ENCODE measurements around the gene ZNF205.

ZNF205 gene

DNA sequence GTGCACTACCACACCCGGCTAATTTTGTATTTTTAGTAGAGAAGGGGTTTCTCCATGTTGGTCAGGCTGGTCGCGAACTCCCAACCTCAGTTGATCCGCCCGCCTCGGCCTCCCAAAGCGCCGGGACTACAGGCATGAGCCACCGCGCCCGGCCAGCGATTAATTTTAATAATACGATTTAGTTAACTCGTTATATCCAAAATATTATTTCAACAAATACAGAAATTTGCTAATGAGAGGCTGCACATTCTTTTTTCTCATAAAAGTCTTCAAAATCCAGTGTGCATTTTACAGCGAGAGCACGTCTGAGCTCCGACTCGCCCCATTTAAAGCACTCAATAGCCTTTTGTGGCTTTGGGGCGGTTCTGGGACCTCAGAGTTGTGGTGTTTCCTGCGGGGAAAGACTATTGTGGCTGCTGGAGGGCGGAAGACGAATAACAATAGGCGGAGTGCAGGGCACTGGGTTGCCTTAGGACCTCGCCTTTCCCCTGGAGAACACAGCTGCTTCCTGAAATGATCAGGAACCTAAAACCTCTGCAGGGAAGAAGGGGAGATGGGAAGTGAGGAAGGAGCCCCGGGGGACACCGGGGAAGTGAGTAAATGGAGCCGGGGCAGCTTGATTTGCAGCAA lies 10.4 kb upstream of the ZNF205 start:
- no peak for DNase-seq (ENCODE audit: low read depth)

DNA sequence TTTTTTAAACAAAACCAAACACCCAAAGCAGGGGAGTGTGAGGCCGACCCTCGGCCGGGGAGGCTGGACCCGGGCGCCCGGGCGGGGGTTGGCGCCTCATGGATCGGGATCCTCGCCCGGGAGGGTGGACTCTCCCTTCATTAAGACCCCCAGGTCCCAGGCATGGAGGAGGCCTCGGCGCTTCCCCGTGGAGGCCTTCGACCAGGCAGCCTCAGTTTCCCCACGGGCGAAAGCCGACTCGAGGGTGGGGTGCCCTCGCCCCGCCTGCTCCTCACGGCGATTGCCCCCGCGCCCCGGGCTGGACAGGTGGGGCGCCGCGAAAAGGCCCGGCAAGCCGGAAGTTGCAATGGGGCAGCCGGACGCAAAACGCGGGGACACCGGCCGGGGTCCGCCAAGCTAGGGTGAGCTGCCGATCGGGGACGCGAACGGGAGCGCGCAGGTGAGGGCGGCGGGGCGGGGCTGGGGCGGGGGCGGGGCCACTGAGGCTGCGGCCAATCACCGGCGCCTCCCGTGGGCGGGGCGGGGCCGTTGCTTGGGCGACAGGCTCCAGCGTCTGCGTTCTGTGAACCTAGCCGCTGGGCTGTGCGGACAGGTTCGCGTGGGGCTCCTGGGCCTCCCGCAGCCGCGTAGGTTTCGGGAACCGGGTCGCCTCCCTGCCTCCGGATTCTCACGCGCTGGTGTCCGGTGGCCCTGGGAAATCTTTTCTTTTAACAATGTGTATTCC lies 6.0 kb upstream of the ZNF205 start:
- DNase-seq (ENCODE audit: low read depth) = peak; percentile 85

DNA sequence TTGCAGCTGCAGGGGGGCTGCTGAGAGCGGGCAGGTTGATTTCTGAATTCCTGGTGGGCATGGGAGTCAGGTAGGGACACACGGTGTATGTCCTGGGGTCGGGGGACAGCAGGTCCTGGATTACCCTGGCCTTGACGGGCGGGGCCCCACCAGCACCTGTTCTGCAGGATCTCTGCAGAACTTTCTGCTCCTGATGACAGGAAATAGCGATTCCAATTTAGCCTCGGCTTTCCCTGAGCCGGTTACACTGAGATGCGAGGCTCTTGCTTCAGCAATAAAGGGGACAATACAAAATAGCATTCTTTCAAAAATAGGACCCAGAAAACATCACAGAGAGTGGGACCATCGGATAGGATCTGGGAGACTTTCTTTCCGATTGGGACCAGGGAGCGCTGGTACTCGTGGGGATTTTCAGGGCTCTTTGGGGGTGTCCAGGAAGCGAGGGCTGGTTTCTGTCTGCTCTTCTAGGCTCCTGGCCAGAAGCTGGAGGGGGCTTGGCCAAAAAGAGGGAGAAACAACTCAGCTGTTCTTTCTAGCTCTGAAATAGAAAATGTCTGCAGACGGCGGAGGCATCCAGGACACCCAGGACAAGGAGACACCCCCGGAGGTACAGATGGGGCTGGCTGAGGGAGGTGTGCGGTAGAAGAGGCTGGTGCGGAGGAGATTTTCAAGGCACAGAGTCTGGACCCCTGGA lies 642 bp downstream of the ZNF205 start:
- no peak for DNase-seq (ENCODE audit: low read depth)

DNA sequence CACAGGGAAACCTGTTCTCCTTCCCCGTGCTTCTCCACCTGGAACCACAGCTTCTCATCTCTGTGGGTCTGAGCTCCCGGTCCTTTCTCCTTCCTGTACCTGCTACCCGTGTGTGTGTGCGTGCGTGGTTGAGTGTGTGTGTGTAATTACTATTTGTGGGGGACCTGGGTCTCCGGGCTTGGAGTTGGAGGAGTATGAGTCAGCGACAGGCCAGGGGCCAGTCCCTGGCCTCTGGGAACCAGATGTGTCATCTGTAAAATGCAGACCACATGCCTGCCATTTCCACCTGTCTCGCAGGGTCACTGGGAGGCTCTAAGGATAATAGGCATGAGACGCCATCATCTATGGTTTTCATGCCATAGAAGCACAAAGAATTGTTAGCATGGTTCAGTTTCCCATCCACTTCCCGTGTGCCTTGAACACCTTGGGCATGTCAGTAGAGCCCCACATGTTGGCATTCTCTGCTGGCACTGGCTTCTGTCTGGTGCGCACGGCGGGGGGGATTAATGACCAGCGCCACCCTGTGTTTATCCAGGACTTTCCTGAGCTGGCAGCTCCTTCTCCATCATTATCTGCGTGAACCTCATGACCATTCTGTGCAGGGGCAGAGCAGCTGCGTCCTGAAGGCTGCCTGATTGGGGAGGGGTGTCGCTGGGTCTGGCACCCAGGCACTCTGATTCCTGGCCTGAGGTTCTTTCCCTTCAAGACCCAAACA lies 1.5 kb downstream of the ZNF205 start:
- DNase-seq (ENCODE audit: low read depth) = peak; percentile 17

DNA sequence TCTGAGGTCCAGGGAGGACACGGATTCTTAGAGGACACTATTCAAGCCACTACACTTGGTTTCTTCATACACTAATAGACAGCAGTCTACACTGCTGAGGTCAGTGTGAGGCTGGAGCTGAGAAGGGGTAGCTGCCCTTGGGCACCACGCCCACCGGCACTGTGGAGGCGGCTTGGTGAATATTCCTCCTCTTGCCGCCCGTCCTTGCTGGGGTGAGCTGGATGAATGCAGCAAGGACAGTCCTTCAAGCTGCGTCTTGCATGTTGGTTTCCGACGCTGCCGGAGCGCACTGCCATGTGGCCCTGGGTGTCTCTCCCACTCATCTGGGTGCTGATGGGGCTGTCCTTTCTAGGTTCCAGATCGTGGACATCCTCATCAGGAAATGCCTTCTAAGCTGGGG lies 2.6 kb downstream of the ZNF205 start:
- DNase-seq (ENCODE audit: low read depth) = no peak

DNA sequence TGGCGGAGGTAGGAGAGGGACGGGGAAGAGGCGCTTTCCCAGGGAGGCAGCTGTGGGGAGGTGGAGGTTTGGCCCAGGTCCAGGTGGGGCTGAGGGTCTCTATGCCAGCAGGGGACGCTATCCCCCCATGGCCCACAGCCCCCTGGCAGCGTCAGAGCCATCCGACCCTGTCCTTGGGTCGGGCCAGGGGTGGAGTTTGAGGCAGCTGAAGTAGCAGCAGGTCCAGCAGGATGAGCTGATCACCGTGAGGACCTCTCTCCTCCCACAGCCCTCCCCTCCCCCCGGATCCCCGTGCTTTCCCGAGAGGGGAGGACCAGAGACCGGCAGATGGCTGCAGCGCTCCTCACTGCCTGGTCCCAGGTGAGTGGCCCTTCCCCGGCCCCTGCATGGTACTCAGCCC lies 3.2 kb downstream of the ZNF205 start:
- no peak for DNase-seq (ENCODE audit: low read depth)

DNA sequence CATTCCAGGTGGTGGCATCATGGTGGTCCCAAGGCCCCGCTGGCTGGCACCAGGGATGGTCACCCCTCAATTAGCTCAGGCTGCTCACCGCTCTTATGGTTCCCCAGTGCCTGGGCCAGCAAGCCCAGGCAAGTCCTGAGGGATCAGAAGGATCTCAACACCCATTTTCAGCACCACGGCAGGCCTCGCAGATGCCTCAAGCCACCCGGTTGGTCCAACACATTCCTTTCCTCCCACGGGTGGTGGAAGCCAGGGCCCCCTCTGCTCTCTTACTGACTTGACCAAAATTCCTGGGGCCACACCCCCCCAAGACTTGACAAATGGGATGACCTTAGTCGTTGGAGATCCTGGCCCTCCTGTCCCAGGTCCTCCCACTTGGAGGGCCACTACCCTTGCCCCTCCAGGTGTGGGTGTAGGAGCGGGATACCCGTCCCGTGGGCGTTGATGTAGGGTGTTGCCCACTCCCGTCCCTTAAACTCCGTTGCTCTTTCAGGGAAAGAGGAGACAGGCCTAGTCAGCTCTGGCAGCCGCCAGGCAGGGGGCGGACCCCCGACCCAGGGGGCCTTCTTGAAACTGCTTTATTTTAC lies 5.9 kb downstream of the ZNF205 start:
- no peak for DNase-seq (ENCODE audit: low read depth)

DNA sequence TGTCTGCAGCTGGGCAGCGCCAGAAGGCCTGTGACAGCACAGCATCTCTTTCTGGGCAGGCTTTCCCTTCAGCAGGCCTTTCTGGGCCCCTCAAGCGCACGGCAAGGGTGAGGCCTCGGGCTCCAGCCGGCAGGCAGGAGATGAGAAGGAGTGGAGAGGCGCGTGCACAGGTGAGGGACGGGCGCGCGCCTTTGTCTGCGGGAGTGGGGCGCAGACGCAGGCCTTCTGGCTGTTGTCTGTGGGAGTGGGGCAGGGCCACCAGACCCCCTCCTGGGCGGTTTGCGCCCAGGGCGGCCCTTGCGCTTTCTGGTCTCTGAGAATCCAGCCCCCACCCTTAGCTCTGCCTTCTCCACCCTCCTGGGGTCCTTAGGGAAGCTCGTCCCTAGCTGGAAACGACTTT lies 6.5 kb downstream of the ZNF205 start:
- DNase-seq (ENCODE audit: low read depth) = no peak

DNA sequence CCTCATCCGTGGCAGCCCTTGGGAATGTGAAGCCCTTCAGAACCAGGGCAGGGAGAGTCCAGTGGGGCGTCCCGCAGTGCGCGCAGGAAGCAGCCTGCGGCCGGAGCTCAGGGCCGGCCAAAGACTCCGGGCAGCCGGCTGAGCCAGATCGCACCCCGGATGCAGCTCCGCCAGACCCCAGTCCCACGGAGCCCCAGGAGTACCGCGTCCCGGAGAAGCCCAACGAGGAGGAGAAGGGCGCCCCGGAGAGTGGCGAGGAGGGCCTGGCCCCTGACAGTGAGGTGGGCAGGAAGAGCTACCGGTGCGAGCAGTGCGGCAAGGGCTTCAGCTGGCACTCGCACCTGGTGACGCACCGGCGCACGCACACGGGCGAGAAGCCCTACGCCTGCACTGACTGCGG lies 6.9 kb downstream of the ZNF205 start:
- DNase-seq (ENCODE audit: low read depth) = no peak

DNA sequence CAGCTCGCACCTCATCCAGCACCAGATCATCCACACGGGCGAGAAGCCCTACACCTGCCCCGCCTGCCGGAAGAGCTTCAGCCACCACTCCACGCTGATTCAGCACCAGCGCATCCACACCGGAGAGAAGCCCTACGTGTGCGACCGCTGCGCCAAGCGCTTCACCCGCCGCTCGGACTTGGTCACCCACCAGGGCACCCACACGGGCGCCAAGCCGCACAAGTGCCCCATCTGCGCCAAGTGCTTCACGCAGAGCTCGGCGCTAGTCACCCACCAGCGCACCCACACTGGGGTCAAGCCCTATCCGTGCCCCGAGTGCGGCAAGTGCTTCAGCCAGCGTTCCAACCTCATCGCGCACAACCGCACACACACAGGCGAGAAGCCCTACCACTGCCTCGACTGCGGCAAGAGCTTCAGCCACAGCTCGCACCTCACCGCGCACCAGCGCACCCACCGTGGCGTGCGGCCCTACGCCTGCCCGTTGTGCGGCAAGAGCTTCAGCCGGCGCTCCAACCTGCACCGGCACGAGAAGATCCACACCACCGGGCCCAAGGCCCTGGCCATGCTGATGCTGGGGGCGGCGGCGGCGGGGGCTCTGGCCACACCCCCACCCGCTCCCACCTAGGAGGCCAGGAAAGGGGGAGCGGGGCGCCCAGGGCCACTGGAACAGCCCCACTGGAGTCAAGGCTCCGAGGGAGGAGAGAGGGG lies 7.5 kb downstream of the ZNF205 start:
- no peak for DNase-seq (ENCODE audit: low read depth)

DNA sequence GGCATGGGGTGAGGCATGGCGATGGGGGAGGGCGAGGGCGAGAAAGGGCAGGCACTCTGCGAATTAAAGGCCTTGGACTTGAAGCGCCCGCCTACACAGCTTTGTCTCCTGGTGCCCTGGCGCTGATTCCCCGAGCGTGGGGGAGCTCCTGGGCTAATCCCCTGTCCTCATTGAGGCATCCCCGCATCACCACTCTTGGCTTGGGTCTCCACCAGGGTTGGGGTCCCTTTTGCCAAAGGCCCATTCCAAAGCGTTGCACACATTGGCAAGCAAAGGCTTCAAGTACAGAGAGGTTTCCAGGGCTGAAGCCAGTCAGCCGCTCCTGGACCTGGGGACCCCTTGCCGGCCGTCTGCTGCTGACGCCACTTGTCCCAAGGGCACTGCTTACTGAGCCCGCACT lies 8.0 kb downstream of the ZNF205 start:
- no peak for DNase-seq (ENCODE audit: low read depth)

DNA sequence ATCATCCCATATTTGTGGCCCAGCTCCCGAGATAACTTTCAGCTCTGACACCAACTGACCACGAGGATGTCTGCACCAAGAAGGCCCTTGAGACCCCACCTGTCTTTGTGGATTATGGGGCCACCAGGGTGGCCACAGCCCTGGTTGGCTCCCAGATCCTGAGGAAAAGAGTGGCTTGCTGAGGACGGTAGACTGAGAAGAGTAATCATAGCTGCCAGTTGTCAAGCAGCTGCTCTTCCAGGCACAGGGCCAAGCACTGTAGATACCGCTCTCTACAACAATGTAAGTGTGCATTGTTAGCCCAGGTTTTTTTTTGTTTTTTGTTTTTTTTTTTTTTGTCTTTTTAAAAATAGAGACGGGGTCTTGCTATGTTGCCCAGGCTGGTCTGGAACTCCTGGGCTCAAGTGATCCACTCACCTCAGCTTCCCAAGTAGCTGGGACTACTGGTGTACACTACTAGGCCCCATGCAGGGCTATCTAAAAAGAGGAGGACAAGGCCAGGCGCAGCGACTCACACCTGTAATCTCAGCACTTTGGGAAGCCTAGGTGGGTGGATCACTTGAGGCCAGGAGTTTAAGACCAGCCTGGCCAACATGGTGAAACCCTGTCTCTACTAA lies 9.6 kb downstream of the ZNF205 start:
- no peak for DNase-seq (ENCODE audit: low read depth)

DNA sequence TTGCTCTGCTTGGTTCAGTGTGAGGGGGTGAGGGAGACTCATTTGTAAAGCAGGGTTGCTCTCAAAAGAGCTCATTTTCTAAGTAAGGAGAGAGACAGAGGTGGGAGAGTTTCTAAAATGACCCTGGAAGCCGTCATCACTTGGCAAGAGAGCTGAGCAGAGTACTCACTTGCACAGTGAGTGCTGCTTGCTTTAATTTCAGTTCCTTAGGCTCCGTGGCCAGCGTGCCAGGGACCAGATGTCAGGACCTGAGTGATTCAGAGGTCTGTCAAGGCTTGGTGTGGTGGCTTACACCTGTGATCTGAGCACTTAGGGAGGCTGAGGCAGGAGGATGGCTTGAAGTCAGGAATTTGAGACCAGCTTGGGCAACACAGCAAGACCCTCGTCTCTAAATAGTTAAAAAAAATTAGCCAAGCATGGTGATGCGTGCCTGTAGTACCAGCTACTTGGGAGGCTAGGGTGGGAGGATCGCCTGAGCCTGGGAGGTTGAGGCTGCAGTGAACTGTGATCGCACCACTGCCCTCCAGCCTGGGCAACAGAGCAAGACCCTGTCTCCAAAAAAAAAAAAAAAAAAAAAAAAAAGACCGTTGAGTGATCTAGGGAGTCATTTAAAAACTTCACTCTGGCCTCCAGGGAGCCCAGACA lies 10.7 kb downstream of the ZNF205 start:
- DNase-seq (ENCODE audit: low read depth) = no peak

DNA sequence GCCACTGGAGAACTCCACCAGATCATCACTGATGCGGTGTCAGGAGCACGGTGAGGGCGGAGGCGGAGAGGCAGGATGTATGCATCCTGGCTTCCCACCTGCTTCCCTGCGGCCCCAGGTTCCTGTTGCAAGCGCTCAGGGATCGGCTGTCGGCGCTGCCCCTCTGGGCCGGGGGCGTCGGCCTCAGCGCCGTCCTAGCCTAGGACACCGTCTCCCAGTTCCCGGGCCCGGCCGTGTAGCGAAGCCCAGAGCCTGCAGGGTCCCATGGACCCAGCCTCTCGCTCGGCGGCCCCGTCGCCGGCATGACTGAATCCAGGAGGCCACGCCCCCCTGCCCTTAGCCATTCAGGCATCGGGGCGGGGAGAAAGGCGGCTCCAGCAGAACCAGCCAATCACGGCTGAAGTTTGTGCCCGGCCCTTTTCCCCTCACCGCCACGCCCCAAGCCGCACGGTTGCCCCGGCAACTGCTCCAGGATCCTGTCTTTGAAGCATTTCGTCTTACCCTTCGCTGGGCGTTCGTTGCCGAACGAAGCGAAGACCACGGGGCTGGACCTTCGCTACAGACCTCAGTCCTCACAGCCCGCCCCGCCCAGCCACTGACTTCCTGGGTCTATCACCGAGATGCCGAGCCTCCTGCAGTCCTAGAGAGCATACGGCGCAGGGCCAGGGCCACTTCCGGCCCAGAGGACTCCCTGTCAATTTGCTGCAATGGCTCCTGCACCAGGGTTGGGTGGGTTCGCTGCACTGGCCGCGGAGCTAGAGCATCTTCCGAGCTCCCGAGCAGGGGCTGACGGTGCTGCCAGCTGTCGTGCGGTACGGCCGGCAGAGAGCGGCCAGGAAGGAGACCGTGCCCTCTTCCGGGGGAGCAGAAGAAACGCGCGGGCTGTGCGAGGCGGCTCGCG lies 11.8 kb downstream of the ZNF205 start:
- peak; percentile 85 for DNase-seq (ENCODE audit: low read depth)

DNA sequence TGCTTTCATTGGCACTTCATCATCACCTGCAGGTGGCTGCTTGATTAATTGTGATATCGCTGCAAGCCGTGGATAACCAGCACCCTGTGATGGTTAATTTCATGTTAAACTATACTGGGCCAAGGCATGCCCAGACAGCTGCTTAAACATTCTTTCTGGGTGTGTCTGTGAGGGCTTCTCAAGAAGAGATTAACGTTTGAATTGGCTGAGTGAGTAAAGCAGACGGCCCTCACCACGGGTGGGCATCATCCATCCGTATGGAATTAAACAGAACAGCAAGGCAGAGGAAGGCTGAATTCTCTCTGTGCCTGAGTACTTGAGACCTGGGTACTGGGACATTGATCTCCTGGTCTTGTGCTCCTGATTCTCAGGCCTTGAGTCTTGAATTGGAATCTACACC lies 15.4 kb downstream of the ZNF205 start:
- DNase-seq (ENCODE audit: low read depth) = no peak

DNA sequence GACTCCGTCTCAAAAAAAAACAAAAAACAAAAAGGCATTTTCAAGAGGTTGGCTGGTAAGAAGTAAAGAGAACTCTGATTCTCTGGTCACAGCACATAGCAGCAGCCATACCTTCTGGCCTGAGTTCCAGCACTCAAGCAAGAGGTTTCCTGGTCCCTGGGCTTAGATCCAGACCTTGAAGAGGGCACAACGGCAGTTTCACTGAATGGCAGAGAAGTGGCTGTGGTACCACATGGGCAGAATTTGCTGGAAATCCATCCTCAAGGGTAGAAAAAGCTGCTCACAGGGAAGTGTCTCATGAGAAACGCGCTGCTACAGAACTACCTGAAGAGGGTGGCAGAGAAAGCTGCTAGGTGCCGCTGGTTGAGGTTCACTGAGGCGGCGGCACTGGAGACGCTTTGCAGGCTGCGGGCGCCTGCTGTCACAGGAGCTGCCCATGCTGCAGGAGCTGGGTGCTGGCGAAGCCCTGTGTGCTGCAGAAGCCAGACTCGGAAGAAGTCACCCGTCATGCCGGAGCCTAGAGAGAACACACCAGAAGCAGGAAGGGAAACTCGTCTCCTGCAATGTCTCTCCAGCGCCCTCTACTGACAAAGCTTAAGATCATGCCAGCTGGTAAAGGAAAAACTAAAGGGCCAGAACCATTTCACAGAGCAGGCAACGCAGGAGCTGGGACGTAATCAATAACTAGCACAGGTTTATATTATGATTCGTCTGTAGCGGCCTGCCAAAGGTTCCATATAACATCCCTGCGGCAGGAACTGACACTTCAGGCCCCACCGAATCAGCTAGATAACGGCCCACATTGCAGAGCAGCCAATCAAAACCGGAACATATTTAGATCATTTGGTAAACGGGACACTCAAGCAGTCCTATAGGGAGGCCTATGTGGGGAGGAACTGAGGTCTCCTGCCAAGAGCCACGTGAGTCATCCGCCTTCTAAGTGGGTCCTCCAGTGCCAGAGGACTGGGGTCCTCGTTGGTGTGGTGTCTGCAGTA lies 17.0 kb downstream of the ZNF205 start:
- DNase-seq (ENCODE audit: low read depth) = peak; percentile 79

DNA sequence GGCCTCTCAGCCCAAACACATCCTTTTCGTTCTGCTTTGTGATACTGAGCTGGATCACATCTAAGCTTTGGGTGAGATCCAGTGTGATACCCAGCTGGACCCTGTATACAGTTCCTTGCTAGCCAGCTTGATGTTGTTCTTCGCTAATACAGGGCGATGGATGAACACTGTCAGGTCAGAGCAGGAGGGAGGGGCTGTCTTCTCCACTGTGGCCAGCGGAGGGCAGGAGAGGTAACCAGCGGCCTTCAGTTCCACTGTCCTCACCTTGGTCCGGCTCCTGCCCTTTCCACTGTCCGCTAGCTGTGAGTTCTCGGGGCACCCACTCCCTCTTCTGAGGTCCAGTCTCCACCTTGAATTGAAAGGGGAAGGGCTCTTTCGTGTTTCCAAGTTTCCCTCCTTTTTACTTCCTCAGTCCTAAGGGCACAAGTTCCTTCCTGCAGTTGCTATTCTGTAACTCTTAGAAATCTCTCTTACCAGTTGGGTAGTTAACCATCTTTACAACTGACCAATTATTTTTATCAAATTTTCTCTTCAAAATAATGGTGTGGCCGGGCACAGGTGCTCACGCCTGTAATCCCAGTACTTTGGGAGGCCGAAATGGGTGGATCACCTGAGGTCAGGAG lies 19.5 kb downstream of the ZNF205 start:
- DNase-seq (ENCODE audit: low read depth) = peak; percentile 51

DNA sequence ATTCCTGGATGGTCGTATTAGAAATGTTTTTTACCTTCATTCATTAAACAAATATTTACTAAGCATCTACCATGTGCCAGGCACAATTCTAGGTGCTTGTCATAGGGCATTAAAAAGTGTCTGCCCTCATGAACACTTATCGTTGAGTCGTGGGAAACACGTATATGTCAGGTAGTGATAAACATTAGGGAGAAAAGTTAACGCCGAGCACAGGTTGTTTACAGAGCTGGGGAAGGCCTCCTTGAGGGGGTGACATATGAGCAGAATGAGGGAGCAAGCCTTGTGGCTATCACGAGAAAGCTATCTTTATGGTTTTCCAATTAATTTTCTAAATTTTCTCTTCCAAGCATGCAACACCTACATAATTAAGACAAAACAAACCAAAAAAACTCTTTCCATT lies 21.5 kb downstream of the ZNF205 start:
- DNase-seq (ENCODE audit: low read depth) = no peak

Data from amniotic epithelial cell (primary cell).